Loucy (cell line): ENCODE data around the gene KCNA3.

Experiments used
- CTCF ChIP-seq: fragments of 200-600 bp; sonication (generic); conservative IDR thresholded peaks from 2 replicates; pipeline ENCODE4 v1.5.1; 2014; ENCODE audit warnings: mild to moderate bottlenecking, antibody characterized with exemption, low read length
- EZH2phosphoT487 ChIP-seq: fragments of 200-600 bp; IDR thresholded peaks from 2 replicates; pipeline ENCODE4 v1.6.1; 2018; ENCODE audit warnings: antibody characterized with exemption, mild to moderate bottlenecking, moderate library complexity, borderline replicate concordance

- no peak for TF ChIP-seq CTCF
- no peak for TF ChIP-seq EZH2phosphoT487
Measured at GRCh38 chr1:110702260-110702659, 27.5 kb upstream of the KCNA3 start.
